Left lung (tissue), 10 donors: Measurements from ENCODE around the gene AKAP13. TPM values are rescaled to one million over a fixed set of nuclear protein-coding genes. Genes with fewer than 3 reads are reported as not detected.

Source experiments
- ATAC-seq: fragments of 200-7000 bp; cut with Tn5 transposase; one replicate; pipeline ENCODE4 v1.9.1; 2020; ENCODE audit warnings: moderate library complexity
- DNase-seq, 4 donors: peaks; one replicate each; pipeline ENCODE4 v3.0.0-alpha.2; 2013 to 2020
- H3K27ac ChIP-seq, 2 donors: fragments of 200-600 bp; sonication (generic) in 1 of 2; one replicate each; pipeline versions ENCODE4 v1.5.0 to v1.8.0; 2020 to 2021
- H3K27me3 ChIP-seq, 2 donors: fragments of 200-600 bp; sonication (generic) in 1 of 2; one replicate each; pipeline versions ENCODE4 v1.5.0 to v1.8.0; 2020 to 2021
- H3K36me3 ChIP-seq, 2 donors: fragments of 200-600 bp; sonication (generic) in 1 of 2; one replicate each; pipeline versions ENCODE4 v1.5.0 to v1.8.0; 2020 to 2021
- H3K4me1 ChIP-seq, 2 donors: fragments of 200-600 bp; one replicate each; pipeline ENCODE4 v1.8.0; 2021
- H3K4me3 ChIP-seq, 2 donors: fragments of 200-600 bp; sonication (generic) in 1 of 2; one replicate each; pipeline versions ENCODE4 v1.5.0 to v1.8.0; 2020 to 2021; ENCODE audit warnings: mild to moderate bottlenecking in 1 of 2
- H3K9me3 ChIP-seq, 2 donors: fragments of 200-600 bp; sonication (generic) in 1 of 2; one replicate each; pipeline versions ENCODE4 v1.5.0 to v1.8.0; 2020 to 2021
- intact Hi-C, 2 donors: fragments of 100-400 bp; cut with DNase I; formaldehyde crosslinking; loops; one replicate each; pipeline versions ENCODE4 v1.11.2 to v1.14.2; 2022
- polyA plus RNA-seq, 6 donors: library from polyadenylated mRNA; unstranded; fragments of 120-200 nt; gene quantifications; one replicate each; pipeline ENCODE4 v1.2.1, GENCODE V29; 2013; ENCODE audit not compliant: insufficient read length in 6 of 6
- total RNA-seq, 2 donors: library from RNA; stranded (reverse); fragmentation: NEBNext Ultra II Directional; extraction: Animal tissue kit (Norgen Biotek cat#: 25700); gene quantifications; one replicate each; pipeline ENCODE4 v1.2.1, GENCODE V29; 2021
- TF ChIP-seq, protein P1 (sequence below), 2 donors: fragments of 200-600 bp; sonication (generic) in 1 of 2; IDR thresholded peaks; one replicate each; pipeline versions ENCODE4 v1.5.0 to v1.8.0; 2021; ENCODE audit warnings: antibody characterized with exemption in 2 of 2
- donor health status: DM: no; HTN: yes; CAD: no.
- donor health status: DM: no; HTN: no; CAD: no.

AKAP13 gene
- total and polyA plus RNA-seq, 8 donors, result 93.6 to 346 (median 102) TPM

DNA sequence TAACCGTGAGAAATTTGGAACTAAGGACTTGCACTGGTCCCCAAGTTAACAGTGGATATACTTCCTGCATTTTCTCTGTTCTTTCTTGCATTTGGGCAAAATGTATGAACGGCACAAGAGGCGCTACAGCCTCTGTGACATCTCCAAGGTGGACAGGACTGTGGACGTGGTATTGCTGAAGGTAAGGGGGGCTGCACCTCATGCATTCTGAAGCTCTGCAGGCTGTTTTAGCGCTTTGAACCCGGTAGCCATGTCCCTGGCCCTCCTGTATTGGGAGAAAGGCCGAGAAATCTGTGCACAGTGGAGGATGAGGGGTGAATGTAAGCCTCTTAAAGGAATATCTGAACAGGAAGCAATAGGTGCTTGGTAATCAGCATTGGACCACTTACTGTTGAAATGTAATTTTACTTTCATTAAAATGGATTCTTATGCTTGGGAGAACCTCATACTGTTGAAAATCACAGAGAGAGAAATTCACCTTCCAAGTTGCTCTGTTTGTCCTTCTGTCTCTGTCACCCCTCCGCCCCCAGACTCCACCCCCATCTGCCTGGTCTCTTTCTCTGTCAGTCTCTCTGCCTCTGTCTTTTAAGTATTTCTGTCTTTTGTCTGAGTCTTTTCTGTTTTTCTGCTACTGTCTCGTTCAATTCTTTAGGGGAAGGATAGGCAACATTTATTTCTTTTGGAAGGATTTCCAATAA is 239.7 kb downstream of the AKAP13 start:
- ATAC-seq, result no peak
- Histone ChIP-seq H3K27ac (peak overlapping the region; percentile 71 to 88), H3K9me3 (no peaks in the 10 kb centered on the region), H3K36me3 (no peaks in the 10 kb centered on the region), H3K4me1 (peaks cover 63 to 100% of the 10 kb centered on the region in 2 donors), H3K4me3 (peak overlapping the region; percentile 30 to 32), H3K27me3 (no peaks in the 10 kb centered on the region)
- TF ChIP-seq, protein P1, sequence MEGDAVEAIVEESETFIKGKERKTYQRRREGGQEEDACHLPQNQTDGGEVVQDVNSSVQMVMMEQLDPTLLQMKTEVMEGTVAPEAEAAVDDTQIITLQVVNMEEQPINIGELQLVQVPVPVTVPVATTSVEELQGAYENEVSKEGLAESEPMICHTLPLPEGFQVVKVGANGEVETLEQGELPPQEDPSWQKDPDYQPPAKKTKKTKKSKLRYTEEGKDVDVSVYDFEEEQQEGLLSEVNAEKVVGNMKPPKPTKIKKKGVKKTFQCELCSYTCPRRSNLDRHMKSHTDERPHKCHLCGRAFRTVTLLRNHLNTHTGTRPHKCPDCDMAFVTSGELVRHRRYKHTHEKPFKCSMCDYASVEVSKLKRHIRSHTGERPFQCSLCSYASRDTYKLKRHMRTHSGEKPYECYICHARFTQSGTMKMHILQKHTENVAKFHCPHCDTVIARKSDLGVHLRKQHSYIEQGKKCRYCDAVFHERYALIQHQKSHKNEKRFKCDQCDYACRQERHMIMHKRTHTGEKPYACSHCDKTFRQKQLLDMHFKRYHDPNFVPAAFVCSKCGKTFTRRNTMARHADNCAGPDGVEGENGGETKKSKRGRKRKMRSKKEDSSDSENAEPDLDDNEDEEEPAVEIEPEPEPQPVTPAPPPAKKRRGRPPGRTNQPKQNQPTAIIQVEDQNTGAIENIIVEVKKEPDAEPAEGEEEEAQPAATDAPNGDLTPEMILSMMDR (IDR thresholded peaks at IDR 0.05), result no peak
- DNase-seq, result no peak
- intact Hi-C loops, result loop anchor here in 1 of 2 donors (10.0 kb wide), 1 partner anchor 85 kb away; no protein-coding TSS in a partner anchor

GRCh38 chr15:85620690-85621049 is 240.3 kb downstream of the AKAP13 start:
- peak overlapping the region; percentile 71 to 88 for H3K27ac ChIP-seq
- peak overlapping the region; percentile 30 to 32 for H3K4me3 ChIP-seq
- ATAC-seq (peak; percentile 26), DNase-seq (peak in 2 of 4 donors; percentile 49 to 52)
- H3K9me3 ChIP-seq, result no peaks in the 10 kb centered on the region
- intact Hi-C loops, result loop anchor here in 1 of 2 donors (10.0 kb wide), 1 partner anchor 84 kb away; no protein-coding TSS in a partner anchor
- peaks cover 0 to 4% of the 10 kb centered on the region in 2 donors for H3K36me3 ChIP-seq
- H3K27me3 ChIP-seq, result no peaks in the 10 kb centered on the region
- H3K4me1 ChIP-seq, result peaks cover 64 to 100% of the 10 kb centered on the region in 2 donors
- TF ChIP-seq, protein P1 (IDR thresholded peaks at IDR 0.05), result no peak

GRCh38 chr15:85621094-85621493 is 240.7 kb downstream of the AKAP13 start:
- TF ChIP-seq, protein P1 (IDR thresholded peaks at IDR 0.05), result no peak
- Histone ChIP-seq H3K27me3 (no peaks in the 10 kb centered on the region), H3K4me1 (peaks cover 60 to 100% of the 10 kb centered on the region in 2 donors), H3K27ac (peak overlapping the region; percentile 71 to 88), H3K36me3 (peaks cover 0 to 7% of the 10 kb centered on the region in 2 donors), H3K9me3 (no peaks in the 10 kb centered on the region), H3K4me3 (peak overlapping the region; percentile 30 to 32)
- ATAC-seq (no peak), DNase-seq (no peak)
- intact Hi-C loops, result loop anchor here in 1 of 2 donors (10.0 kb wide), 1 partner anchor 84 kb away; no protein-coding TSS in a partner anchor

DNA sequence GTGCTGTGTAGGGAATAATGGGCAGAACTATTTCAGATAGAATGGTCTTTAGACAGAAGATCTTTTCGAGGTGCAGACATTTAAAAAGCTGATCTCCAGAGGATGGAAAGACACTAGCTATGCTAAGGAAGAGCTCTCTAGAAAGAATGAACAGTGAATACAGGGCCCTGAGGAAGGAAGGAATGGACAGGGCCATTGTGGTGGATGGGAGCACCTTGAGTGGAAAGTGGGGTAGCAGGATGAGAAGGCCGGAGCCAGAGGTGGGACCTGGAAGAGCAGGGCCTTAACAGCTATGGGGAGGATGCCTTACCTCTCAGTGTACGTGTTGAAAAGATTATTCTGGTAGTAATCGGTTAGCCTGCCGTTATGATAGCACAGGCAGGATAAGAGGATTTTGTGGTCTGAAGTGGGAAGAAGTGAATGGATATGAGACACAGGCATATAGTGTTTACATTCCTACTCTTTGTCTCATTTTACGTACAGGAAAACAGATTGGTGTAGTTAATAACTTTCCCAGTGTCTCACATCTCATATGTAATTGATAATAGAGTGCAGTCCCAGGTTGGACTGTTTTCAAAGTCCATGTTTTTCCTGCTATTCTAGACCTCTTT is 241.9 kb downstream of the AKAP13 start:
- DNase-seq (no peak), ATAC-seq (no peak)
- Histone ChIP-seq H3K36me3 (peaks cover 0 to 17% of the 10 kb centered on the region in 2 donors), H3K27ac (peak overlapping the region; percentile 71 to 88), H3K9me3 (no peaks in the 10 kb centered on the region), H3K4me1 (peaks cover 52 to 99% of the 10 kb centered on the region in 2 donors), H3K27me3 (no peaks in the 10 kb centered on the region), H3K4me3 (peak overlapping the region; percentile 30 to 32)
- intact Hi-C loops, result loop anchor here in 1 of 2 donors (10.0 kb wide), 1 partner anchor 82 kb away; no protein-coding TSS in a partner anchor
- TF ChIP-seq, protein P1 (IDR thresholded peaks at IDR 0.05), result no peak
